ENCODE results near the gene ARHGAP31.

Gene ARHGAP31

GRCh38 chr3:119290613-119291012 is 3.6 kb upstream of the ARHGAP31 start:
- no peak overlapping the region for H3K4me3 Mint-ChIP-seq

GRCh38 chr3:119291062-119291700 is 3.0 kb upstream of the ARHGAP31 start:
- no peak for ATAC-seq
- Mint-ChIP-seq H3K9me3 (peaks cover 11% of the 10 kb centered on the region), H3K27me3 (no peaks in the 10 kb centered on the region), H3K4me1 (peaks cover 38% of the 10 kb centered on the region), H3K27ac (no peak overlapping the region), H3K36me3 (peaks cover 6% of the 10 kb centered on the region), H3K4me3 (no peak overlapping the region)

More at GRCh38 chr3:119290613-119291012, 3.6 kb upstream of the ARHGAP31 start:
- H3K9me3 Mint-ChIP-seq, result peaks cover 14% of the 10 kb centered on the region
- no peaks in the 10 kb centered on the region for H3K27me3 Mint-ChIP-seq
- peaks cover 33% of the 10 kb centered on the region for H3K4me1 Mint-ChIP-seq
- peaks cover 6% of the 10 kb centered on the region for H3K36me3 Mint-ChIP-seq
- ATAC-seq, result no peak
- no peak overlapping the region for H3K27ac Mint-ChIP-seq

GRCh38 chr3:119292666-119293065 is 1.5 kb upstream of the ARHGAP31 start:
- Mint-ChIP-seq H3K4me1 (peaks cover 53% of the 10 kb centered on the region), H3K9me3 (peaks cover 4% of the 10 kb centered on the region), H3K27me3 (no peaks in the 10 kb centered on the region), H3K4me3 (peak overlapping the region; percentile 0), H3K27ac (peak overlapping the region; percentile 94), H3K36me3 (peaks cover 8% of the 10 kb centered on the region)
- no peak for ATAC-seq

- Mint-ChIP-seq H3K4me1 (peaks cover 59% of the 10 kb centered on the region), H3K9me3 (no peaks in the 10 kb centered on the region), H3K4me3 (peak overlapping the region; percentile 92), H3K27ac (peak overlapping the region; percentile 94), H3K36me3 (peaks cover 4% of the 10 kb centered on the region), H3K27me3 (no peaks in the 10 kb centered on the region)
- no peak for ATAC-seq
These were observed 895 bp upstream of the ARHGAP31 start for GRCh38 chr3:119293105-119293870.

- H3K36me3 Mint-ChIP-seq, result peaks cover 9% of the 10 kb centered on the region
- H3K27ac Mint-ChIP-seq, result peak overlapping the region; percentile 94
- H3K4me1 Mint-ChIP-seq, result peaks cover 50% of the 10 kb centered on the region
- ATAC-seq, result peak; percentile 64
- no peaks in the 10 kb centered on the region for H3K27me3 Mint-ChIP-seq
- no peaks in the 10 kb centered on the region for H3K9me3 Mint-ChIP-seq
- H3K4me3 Mint-ChIP-seq, result peak overlapping the region; percentile 92
These were observed 801 bp downstream of the ARHGAP31 start for GRCh38 chr3:119294696-119295671.

- Mint-ChIP-seq H3K36me3 (peaks cover 10% of the 10 kb centered on the region), H3K27me3 (no peaks in the 10 kb centered on the region), H3K4me3 (peak overlapping the region; percentile 92), H3K27ac (peak overlapping the region; percentile 94), H3K9me3 (no peaks in the 10 kb centered on the region), H3K4me1 (peaks cover 58% of the 10 kb centered on the region)
- ATAC-seq, result no peak
These were observed 1.9 kb downstream of the ARHGAP31 start for GRCh38 chr3:119295816-119296726.

- H3K9me3 Mint-ChIP-seq, result no peaks in the 10 kb centered on the region
- peaks cover 10% of the 10 kb centered on the region for H3K36me3 Mint-ChIP-seq
- H3K27me3 Mint-ChIP-seq, result no peaks in the 10 kb centered on the region
- peaks cover 64% of the 10 kb centered on the region for H3K4me1 Mint-ChIP-seq
- ATAC-seq, result no peak
- peak overlapping the region; percentile 59 for H3K4me3 Mint-ChIP-seq
- H3K27ac Mint-ChIP-seq, result peak overlapping the region; percentile 94
These were observed 2.5 kb downstream of the ARHGAP31 start for GRCh38 chr3:119296727-119297122.

GRCh38 chr3:119297169-119297568 is 3.0 kb downstream of the ARHGAP31 start:
- H3K4me3 Mint-ChIP-seq, result no peak overlapping the region
- H3K27me3 Mint-ChIP-seq, result no peaks in the 10 kb centered on the region
- H3K9me3 Mint-ChIP-seq, result no peaks in the 10 kb centered on the region
- H3K4me1 Mint-ChIP-seq, result peaks cover 69% of the 10 kb centered on the region
- no peak for ATAC-seq
- H3K36me3 Mint-ChIP-seq, result peaks cover 10% of the 10 kb centered on the region
- H3K27ac Mint-ChIP-seq, result peak overlapping the region; percentile 94

- ATAC-seq, result no peak
- Mint-ChIP-seq H3K36me3 (peaks cover 10% of the 10 kb centered on the region), H3K27ac (peak overlapping the region; percentile 94), H3K4me3 (no peak overlapping the region), H3K27me3 (no peaks in the 10 kb centered on the region), H3K4me1 (peaks cover 69% of the 10 kb centered on the region), H3K9me3 (no peaks in the 10 kb centered on the region)
These were observed 4.4 kb downstream of the ARHGAP31 start for GRCh38 chr3:119298565-119298941.

- Mint-ChIP-seq H3K4me1 (peaks cover 78% of the 10 kb centered on the region), H3K36me3 (peaks cover 17% of the 10 kb centered on the region), H3K4me3 (peak overlapping the region; percentile 46), H3K9me3 (no peaks in the 10 kb centered on the region), H3K27ac (peak overlapping the region; percentile 72), H3K27me3 (no peaks in the 10 kb centered on the region)
- ATAC-seq, result peak; percentile 73
These were observed 6.8 kb downstream of the ARHGAP31 start for GRCh38 chr3:119300991-119301391.

GRCh38 chr3:119301662-119302061 is 7.5 kb downstream of the ARHGAP31 start:
- Mint-ChIP-seq H3K9me3 (no peaks in the 10 kb centered on the region), H3K4me1 (peaks cover 71% of the 10 kb centered on the region), H3K27ac (peak overlapping the region; percentile 72), H3K27me3 (no peaks in the 10 kb centered on the region), H3K4me3 (no peak overlapping the region), H3K36me3 (peaks cover 17% of the 10 kb centered on the region)
- no peak for ATAC-seq

- peaks cover 16% of the 10 kb centered on the region for H3K36me3 Mint-ChIP-seq
- ATAC-seq, result peak; percentile 85
- no peaks in the 10 kb centered on the region for H3K9me3 Mint-ChIP-seq
- H3K4me3 Mint-ChIP-seq, result peak overlapping the region; percentile 29
- peak overlapping the region; percentile 72 for H3K27ac Mint-ChIP-seq
- H3K4me1 Mint-ChIP-seq, result peaks cover 58% of the 10 kb centered on the region
- no peaks in the 10 kb centered on the region for H3K27me3 Mint-ChIP-seq
These were observed 8.7 kb downstream of the ARHGAP31 start for GRCh38 chr3:119302697-119303551.

- Mint-ChIP-seq H3K27ac (peak overlapping the region; percentile 72), H3K4me3 (no peak overlapping the region), H3K36me3 (peaks cover 29% of the 10 kb centered on the region), H3K27me3 (no peaks in the 10 kb centered on the region), H3K9me3 (no peaks in the 10 kb centered on the region), H3K4me1 (peaks cover 54% of the 10 kb centered on the region)
- ATAC-seq, result no peak
These were observed 10.1 kb downstream of the ARHGAP31 start for GRCh38 chr3:119304201-119304713.
